HG03095 (cell line): Measurements from ENCODE around the gene QKI.
"Not testable (repeated sequence)": the region's sequence is repeated elsewhere in the genome, so short reads cannot be mapped to it uniquely, and the experiment has no call there.

ENCODE experiments used
- ATAC-seq: cut with Tn5 transposase; IDR thresholded peaks from one replicate; pipeline ENCODE4 v1.9.1; 2021; ENCODE audit warnings: moderate library complexity; ENCODE audit not compliant: unreplicated experiment

Gene QKI

GRCh38 chr6:163438298-163438939, 23.9 kb downstream of the QKI start:
- no peak for ATAC-seq

- no peak for ATAC-seq
These were observed 24.4 kb downstream of the QKI start for GRCh38 chr6:163438940-163439335.

GRCh38 chr6:163439390-163439789, 24.9 kb downstream of the QKI start:
- ATAC-seq, result not testable (repeated sequence)

GRCh38 chr6:163439997-163440396, 25.5 kb downstream of the QKI start:
- no peak for ATAC-seq

GRCh38 chr6:163442336-163442735, 27.8 kb downstream of the QKI start:
- ATAC-seq, result no peak

GRCh38 chr6:163444077-163444476, 29.6 kb downstream of the QKI start:
- ATAC-seq, result no peak

GRCh38 chr6:163446549-163446948, 32.0 kb downstream of the QKI start:
- no peak for ATAC-seq

- no peak for ATAC-seq
These were observed 34.6 kb downstream of the QKI start for GRCh38 chr6:163449076-163449475.

GRCh38 chr6:163454425-163454824, 39.9 kb downstream of the QKI start:
- no peak for ATAC-seq

- no peak for ATAC-seq
These were observed 41.0 kb downstream of the QKI start for GRCh38 chr6:163455552-163455951.

- ATAC-seq, result peak; percentile 40
These were observed 43.4 kb downstream of the QKI start for GRCh38 chr6:163457637-163458561.

GRCh38 chr6:163459007-163459406, 44.5 kb downstream of the QKI start:
- ATAC-seq, result no peak

GRCh38 chr6:163459536-163459935, 45.0 kb downstream of the QKI start:
- no peak for ATAC-seq

GRCh38 chr6:163460307-163460782, 45.8 kb downstream of the QKI start:
- peak; percentile 78 for ATAC-seq

- ATAC-seq, result no peak
These were observed 47.2 kb downstream of the QKI start for GRCh38 chr6:163461696-163462095.

- ATAC-seq, result no peak
These were observed 48.7 kb downstream of the QKI start for GRCh38 chr6:163463180-163463579.

- no peak for ATAC-seq
These were observed 49.3 kb downstream of the QKI start for GRCh38 chr6:163463795-163464194.

GRCh38 chr6:163466839-163467390, 52.4 kb downstream of the QKI start:
- no peak for ATAC-seq

- ATAC-seq, result no peak
These were observed 54.2 kb downstream of the QKI start for GRCh38 chr6:163468738-163469137.

- no peak for ATAC-seq
These were observed 55.0 kb downstream of the QKI start for GRCh38 chr6:163469459-163469985.

- no peak for ATAC-seq
These were observed 56.1 kb downstream of the QKI start for GRCh38 chr6:163470611-163471010.

GRCh38 chr6:163474581-163474980, 60.1 kb downstream of the QKI start:
- ATAC-seq, result no peak
